CD4-positive, alpha-beta T cell (primary cell): ENCODE measurements around the gene ZFYVE21. TPM values are rescaled to one million over a fixed set of nuclear protein-coding genes. Genes with fewer than 3 reads are reported as not detected.
A peak's percentile ranks its signal among the peaks of the same experiment; 100 is the strongest.

ENCODE experiments used
- ATAC-seq: fragments of 200-7000 bp; cut with Tn5 transposase; one replicate; pipeline ENCODE4 v1.10.0; 2022; ENCODE audit warnings: mild to moderate bottlenecking; ENCODE audit not compliant: poor library complexity
- CTCF ChIA-PET: fragments of 350-600 bp; sonication (Branson Sonifier 250); formaldehyde crosslinking; loops from one replicate; lab custom pipeline; 2021; ENCODE audit warnings: antibody characterized with exemption, inconsistent platforms; lab: Charles Lee
- POLR2A ChIA-PET: fragments of 350-600 bp; sonication (Branson Sonifier 250); formaldehyde crosslinking; loops from one replicate; lab custom pipeline; 2021; ENCODE audit warnings: antibody characterized with exemption, inconsistent platforms; lab: Charles Lee
- DNase-seq, 14 experiments: peaks; one replicate each; pipeline ENCODE4 v3.0.0-alpha.2; 2013 to 2020; ENCODE audit warnings: mixed read lengths in 2 of 14
- H3K27ac ChIP-seq, 2 donors: one replicate each; pipeline versions ENCODE4 v1.5.1 to v1.7.0; 2013; ENCODE audit warnings: low read length in 2 of 2, low read depth in 1 of 2, mild to moderate bottlenecking in 1 of 2
- H3K27me3 ChIP-seq, 2 experiments: 1 replicate in 1 of 2; 2 replicates in 1 of 2; pipeline versions ENCODE4 v1.6.1 to v1.7.0; 2013; ENCODE audit warnings: low read length in 2 of 2, control low read depth in 1 of 2, mild to moderate bottlenecking in 1 of 2, moderate library complexity in 1 of 2; ENCODE audit not compliant: insufficient read depth in 2 of 2, control insufficient read depth in 1 of 2
- H3K36me3 ChIP-seq: one replicate; pipeline ENCODE4 v1.6.1; 2013; ENCODE audit warnings: low read length, control low read depth; ENCODE audit not compliant: insufficient read depth
- H3K4me1 ChIP-seq: one replicate; pipeline ENCODE4 v1.6.1; 2013; ENCODE audit warnings: low read length, control low read depth; ENCODE audit not compliant: insufficient read depth
- H3K4me3 ChIP-seq: one replicate; pipeline ENCODE4 v1.5.1; 2013; ENCODE audit warnings: mild to moderate bottlenecking, low read length, moderate library complexity
- H3K9me3 ChIP-seq, 2 experiments: 1 replicate in 1 of 2; 2 replicates in 1 of 2; pipeline versions ENCODE4 v1.6.1 to v1.7.0; 2013; ENCODE audit warnings: low read length in 2 of 2, mild to moderate bottlenecking in 2 of 2, control low read depth in 1 of 2, moderate library complexity in 1 of 2; ENCODE audit not compliant: control insufficient read depth in 1 of 2, insufficient read depth in 1 of 2
- H3K27ac Mint-ChIP-seq: one replicate; pipeline ENCODE4 v1.8.0; 2020; ENCODE audit warnings: mixed read lengths
- H3K27me3 Mint-ChIP-seq: one replicate; pipeline ENCODE4 v1.8.0; 2021; ENCODE audit warnings: mixed read lengths
- H3K36me3 Mint-ChIP-seq: one replicate; pipeline ENCODE4 v1.8.0; 2021; ENCODE audit warnings: low read depth, mixed read lengths
- H3K4me1 Mint-ChIP-seq: one replicate; pipeline ENCODE4 v1.8.0; 2021; ENCODE audit warnings: low read depth, mixed read lengths
- H3K4me3 Mint-ChIP-seq: one replicate; pipeline ENCODE4 v1.8.0; 2020; ENCODE audit warnings: mild to moderate bottlenecking, mixed read lengths
- H3K9me3 Mint-ChIP-seq: one replicate; pipeline ENCODE4 v1.8.0; 2020; ENCODE audit warnings: mixed read lengths
- intact Hi-C, 2 experiments: fragments of 100-400 bp; cut with DNase I in 1 of 2; cut with micrococcal nuclease in 1 of 2; formaldehyde crosslinking; loops; one replicate each; pipeline versions ENCODE4 v1.15.1 to v1.9.0; 2023 to 2025; cut with DNase I, micrococcal nuclease
- total RNA-seq, 174 experiments: library from RNA in 2 of 174; stranded (reverse) in 2 of 174; gene quantifications; one replicate each; pipeline ENCODE4 v1.2.3 and lab custom pipeline; 2021 to 2026
- TF ChIP-seq, protein P1 (sequence below): fragments of 200-600 bp; IDR thresholded peaks from one replicate; pipeline ENCODE4 v1.8.0; 2022; ENCODE audit warnings: antibody characterized with exemption, mild to moderate bottlenecking

ZFYVE21 gene
- total RNA-seq, 2 experiments from 2014 or later = 2.6 to 3.0 TPM

DNA sequence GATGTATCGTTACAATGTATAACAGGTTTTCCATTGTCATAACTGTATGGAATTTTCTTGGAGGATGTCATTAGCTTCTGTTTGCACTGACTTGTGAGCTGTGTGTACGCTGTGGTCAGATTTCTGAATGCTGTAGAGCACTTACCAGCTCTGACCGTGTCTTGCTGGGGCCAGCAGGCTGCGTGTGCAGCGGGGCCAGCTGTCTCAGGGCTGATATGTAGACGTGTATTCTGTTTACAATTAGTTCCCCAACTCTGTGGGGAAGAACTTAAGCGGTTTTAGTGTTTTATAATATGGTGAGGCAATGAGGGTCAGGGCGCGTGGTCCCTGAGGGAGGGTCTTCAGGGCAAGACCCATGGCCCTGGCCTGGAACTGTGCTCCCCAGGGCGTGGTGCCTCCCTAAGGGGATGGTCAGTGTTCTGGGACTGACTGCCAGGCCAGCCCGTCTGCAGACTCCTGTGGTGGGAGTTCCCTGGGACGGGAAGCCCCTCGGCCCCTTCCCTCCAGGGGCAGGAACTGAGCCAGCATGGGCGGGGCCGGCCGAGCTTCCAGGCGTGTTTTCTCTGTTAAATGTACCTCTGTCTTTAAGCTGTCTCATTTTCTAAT is 19.0 kb upstream of the ZFYVE21 start:
- CTCF ChIA-PET = no interaction called here
- POLR2A ChIA-PET = no interaction called here
- DNase-seq (no peak), ATAC-seq (no peak)
- intact Hi-C loops = no loop called here
- no peaks in the 10 kb centered on the region for H3K9me3 ChIP-seq
- no peaks in the 10 kb centered on the region for H3K9me3 Mint-ChIP-seq
- no peaks in the 10 kb centered on the region for H3K27me3 Mint-ChIP-seq
- H3K4me3 Mint-ChIP-seq = no peak overlapping the region
- peaks cover 79% of the 10 kb centered on the region for H3K36me3 ChIP-seq
- peaks cover 7% of the 10 kb centered on the region for H3K4me1 ChIP-seq
- peaks cover 59% of the 10 kb centered on the region for H3K36me3 Mint-ChIP-seq
- TF ChIP-seq, protein P1, sequence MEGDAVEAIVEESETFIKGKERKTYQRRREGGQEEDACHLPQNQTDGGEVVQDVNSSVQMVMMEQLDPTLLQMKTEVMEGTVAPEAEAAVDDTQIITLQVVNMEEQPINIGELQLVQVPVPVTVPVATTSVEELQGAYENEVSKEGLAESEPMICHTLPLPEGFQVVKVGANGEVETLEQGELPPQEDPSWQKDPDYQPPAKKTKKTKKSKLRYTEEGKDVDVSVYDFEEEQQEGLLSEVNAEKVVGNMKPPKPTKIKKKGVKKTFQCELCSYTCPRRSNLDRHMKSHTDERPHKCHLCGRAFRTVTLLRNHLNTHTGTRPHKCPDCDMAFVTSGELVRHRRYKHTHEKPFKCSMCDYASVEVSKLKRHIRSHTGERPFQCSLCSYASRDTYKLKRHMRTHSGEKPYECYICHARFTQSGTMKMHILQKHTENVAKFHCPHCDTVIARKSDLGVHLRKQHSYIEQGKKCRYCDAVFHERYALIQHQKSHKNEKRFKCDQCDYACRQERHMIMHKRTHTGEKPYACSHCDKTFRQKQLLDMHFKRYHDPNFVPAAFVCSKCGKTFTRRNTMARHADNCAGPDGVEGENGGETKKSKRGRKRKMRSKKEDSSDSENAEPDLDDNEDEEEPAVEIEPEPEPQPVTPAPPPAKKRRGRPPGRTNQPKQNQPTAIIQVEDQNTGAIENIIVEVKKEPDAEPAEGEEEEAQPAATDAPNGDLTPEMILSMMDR = no peak
- peaks cover 4% of the 10 kb centered on the region for H3K4me1 Mint-ChIP-seq
- H3K27me3 ChIP-seq = no peaks in the 10 kb centered on the region
- H3K27ac Mint-ChIP-seq = peak overlapping the region; percentile 54
- H3K4me3 ChIP-seq = no peak overlapping the region
- H3K27ac ChIP-seq = peak overlapping the region in 1 of 2 donors; percentile 29

DNA sequence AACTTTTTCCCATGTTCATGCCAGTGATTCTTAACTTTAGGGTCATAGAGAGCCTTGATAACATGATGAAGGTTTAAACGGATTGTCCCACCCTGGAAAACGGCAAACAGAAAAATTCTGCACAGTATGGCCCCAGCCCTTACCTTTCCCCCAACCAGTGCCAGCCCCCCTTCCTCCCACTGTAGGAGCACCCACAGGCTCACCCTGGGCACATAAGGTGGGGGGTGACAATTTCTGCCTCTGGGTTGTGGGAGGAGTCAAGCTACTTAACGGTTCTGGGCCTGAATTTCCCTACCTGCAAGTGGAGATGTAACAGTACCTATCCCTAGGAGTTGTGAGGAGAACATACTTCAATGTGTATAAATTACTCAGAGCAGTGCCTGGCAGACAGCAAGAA is 18.4 kb upstream of the ZFYVE21 start:
- CTCF ChIA-PET = no interaction called here
- POLR2A ChIA-PET = no interaction called here
- H3K27ac ChIP-seq = no peak overlapping the region
- Mint-ChIP-seq H3K27me3 (no peaks in the 10 kb centered on the region), H3K9me3 (no peaks in the 10 kb centered on the region), H3K27ac (no peak overlapping the region), H3K36me3 (peaks cover 64% of the 10 kb centered on the region), H3K4me3 (no peak overlapping the region), H3K4me1 (peaks cover 4% of the 10 kb centered on the region)
- no peaks in the 10 kb centered on the region for H3K9me3 ChIP-seq
- H3K27me3 ChIP-seq = no peaks in the 10 kb centered on the region
- TF ChIP-seq, protein P1 = no peak
- peaks cover 7% of the 10 kb centered on the region for H3K4me1 ChIP-seq
- ATAC-seq = no peak
- intact Hi-C loops = no loop called here
- peaks cover 78% of the 10 kb centered on the region for H3K36me3 ChIP-seq
- H3K4me3 ChIP-seq = no peak overlapping the region
- no peak for DNase-seq

DNA sequence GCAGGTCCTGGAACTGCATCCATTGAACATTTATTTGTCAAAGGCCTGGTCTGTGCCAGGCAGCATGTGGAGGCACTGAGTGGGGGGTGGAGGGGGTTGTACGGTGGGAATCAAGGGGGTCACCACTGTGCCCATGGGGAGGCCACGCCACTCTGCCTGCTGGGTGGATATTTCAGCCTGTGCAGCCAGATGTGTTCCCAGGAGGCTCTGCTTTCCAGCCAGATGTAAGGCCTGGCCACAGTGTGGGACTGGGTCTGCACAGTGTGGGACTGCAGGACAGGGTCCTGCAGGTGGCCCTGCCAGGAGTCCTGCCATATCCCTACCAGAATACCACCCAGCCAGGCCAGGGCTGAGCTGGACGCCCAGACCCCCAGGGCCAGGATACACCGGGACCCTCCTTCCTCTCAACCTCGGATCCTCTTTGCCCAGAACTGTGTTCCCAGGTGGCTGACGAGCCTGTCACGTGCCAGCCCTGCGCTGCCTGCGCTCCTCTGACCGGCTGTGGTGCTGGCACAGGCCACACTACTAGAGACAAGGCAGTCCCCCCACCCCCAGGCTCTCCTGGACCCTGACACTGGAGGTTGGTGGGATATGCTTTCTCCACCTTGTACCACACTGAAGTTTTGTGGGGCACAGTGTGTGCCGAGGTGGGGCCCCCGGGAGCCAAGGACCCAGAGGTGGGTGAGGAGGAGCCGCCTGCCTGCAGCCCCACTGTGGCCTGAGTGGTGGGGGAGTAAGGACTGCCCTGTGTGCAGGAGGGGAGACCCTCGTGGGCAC is 17.8 kb upstream of the ZFYVE21 start:
- Mint-ChIP-seq H3K9me3 (no peaks in the 10 kb centered on the region), H3K27me3 (no peaks in the 10 kb centered on the region), H3K4me3 (no peak overlapping the region), H3K27ac (no peak overlapping the region), H3K4me1 (peaks cover 4% of the 10 kb centered on the region), H3K36me3 (peaks cover 66% of the 10 kb centered on the region)
- TF ChIP-seq, protein P1 = no peak
- Histone ChIP-seq H3K36me3 (peaks cover 77% of the 10 kb centered on the region), H3K9me3 (no peaks in the 10 kb centered on the region), H3K27ac (no peak overlapping the region), H3K4me1 (peaks cover 7% of the 10 kb centered on the region), H3K4me3 (no peak overlapping the region), H3K27me3 (no peaks in the 10 kb centered on the region)
- ATAC-seq (no peak), DNase-seq (no peak)
- intact Hi-C loops = no loop called here
- ChIA-PET CTCF (no interaction called here), POLR2A (interaction anchor here (1.0 kb wide), 1 partner anchor 18 kb away, joined by 4 read pairs; the partner anchor contains the start of genes XRCC3 and ZFYVE21)
